DOHH2 (cell line): Measurements from ENCODE around the gene DHTKD1.
"Not testable (repeated sequence)": the region's sequence is repeated elsewhere in the genome, so short reads cannot be mapped to it uniquely, and the experiment has no call there.

Experiments used
- H3F3A ChIP-seq: fragments of 200-600 bp; sonication (generic), shearing (Covaris generic); 2 replicates; pipeline ENCODE4 v1.6.0; 2016; ENCODE audit warnings: antibody characterized with exemption, mild to moderate bottlenecking; ENCODE audit not compliant: control insufficient read depth, insufficient read depth
- H3K27ac ChIP-seq: fragments of 200-600 bp; sonication (generic); 2 replicates; pipeline ENCODE4 v1.5.1; 2014; ENCODE audit warnings: low read depth, mild to moderate bottlenecking, low read length, moderate library complexity
- H3K27me3 ChIP-seq: fragments of 200-600 bp; sonication (generic); 2 replicates; pipeline ENCODE4 v1.6.1; 2014; ENCODE audit warnings: mild to moderate bottlenecking, low read length, mixed read lengths; ENCODE audit not compliant: control insufficient read depth
- H3K36me3 ChIP-seq: fragments of 200-600 bp; sonication (generic); 2 replicates; pipeline ENCODE4 v1.6.1; 2014; ENCODE audit warnings: mild to moderate bottlenecking, low read length, moderate library complexity, mixed read lengths; ENCODE audit not compliant: control insufficient read depth
- H3K4me1 ChIP-seq: fragments of 200-600 bp; sonication (generic); 2 replicates; pipeline ENCODE4 v1.6.1; 2014; ENCODE audit warnings: mild to moderate bottlenecking, low read length, mixed read lengths; ENCODE audit not compliant: control insufficient read depth
- H3K4me2 ChIP-seq: fragments of 200-600 bp; sonication (generic); 2 replicates; pipeline ENCODE4 v1.6.0; 2014; ENCODE audit warnings: mild to moderate bottlenecking, low read length, moderate library complexity
- H3K4me3 ChIP-seq: fragments of 200-600 bp; sonication (generic); 2 replicates; pipeline ENCODE4 v1.5.1; 2014; ENCODE audit warnings: mild to moderate bottlenecking, low read length, mixed read lengths
- H3K79me2 ChIP-seq: fragments of 200-600 bp; sonication (generic); 2 replicates; pipeline ENCODE4 v1.6.1; 2014; ENCODE audit warnings: mild to moderate bottlenecking, low read length, mixed read lengths; ENCODE audit not compliant: control insufficient read depth
- H3K9me2 ChIP-seq: fragments of 200-600 bp; sonication (generic); replicated peaks from 2 replicates; pipeline ENCODE4 v1.6.1; 2014; ENCODE audit warnings: mild to moderate bottlenecking, low read length, mixed read lengths; ENCODE audit not compliant: control insufficient read depth
- H3K9me3 ChIP-seq: fragments of 200-600 bp; sonication (generic); 2 replicates; pipeline ENCODE4 v1.6.1; 2014; ENCODE audit warnings: antibody characterized with exemption, low read length, mixed read lengths; ENCODE audit not compliant: control insufficient read depth, insufficient read depth
- H4K20me1 ChIP-seq: fragments of 200-600 bp; sonication (generic); 2 replicates; pipeline ENCODE4 v1.6.0; 2014; ENCODE audit warnings: low read depth, mild to moderate bottlenecking, antibody characterized with exemption, low read length, moderate library complexity; ENCODE audit not compliant: control insufficient read depth, insufficient read depth
- CTCF ChIP-seq: fragments of 200-600 bp; sonication (generic); IDR thresholded peaks from one replicate; pipeline ENCODE4 v1.5.1; 2014; ENCODE audit warnings: antibody characterized with exemption, mild to moderate bottlenecking, low read depth, low read length; ENCODE audit not compliant: poor library complexity, severe bottlenecking
- EZH2phosphoT487 ChIP-seq: fragments of 200-600 bp; sonication (generic); IDR thresholded peaks from 2 replicates; pipeline ENCODE4 v1.6.1; 2017; ENCODE audit warnings: borderline replicate concordance, mild to moderate bottlenecking, antibody characterized with exemption, low read length, moderate library complexity, mixed read lengths

Gene DHTKD1

DNA sequence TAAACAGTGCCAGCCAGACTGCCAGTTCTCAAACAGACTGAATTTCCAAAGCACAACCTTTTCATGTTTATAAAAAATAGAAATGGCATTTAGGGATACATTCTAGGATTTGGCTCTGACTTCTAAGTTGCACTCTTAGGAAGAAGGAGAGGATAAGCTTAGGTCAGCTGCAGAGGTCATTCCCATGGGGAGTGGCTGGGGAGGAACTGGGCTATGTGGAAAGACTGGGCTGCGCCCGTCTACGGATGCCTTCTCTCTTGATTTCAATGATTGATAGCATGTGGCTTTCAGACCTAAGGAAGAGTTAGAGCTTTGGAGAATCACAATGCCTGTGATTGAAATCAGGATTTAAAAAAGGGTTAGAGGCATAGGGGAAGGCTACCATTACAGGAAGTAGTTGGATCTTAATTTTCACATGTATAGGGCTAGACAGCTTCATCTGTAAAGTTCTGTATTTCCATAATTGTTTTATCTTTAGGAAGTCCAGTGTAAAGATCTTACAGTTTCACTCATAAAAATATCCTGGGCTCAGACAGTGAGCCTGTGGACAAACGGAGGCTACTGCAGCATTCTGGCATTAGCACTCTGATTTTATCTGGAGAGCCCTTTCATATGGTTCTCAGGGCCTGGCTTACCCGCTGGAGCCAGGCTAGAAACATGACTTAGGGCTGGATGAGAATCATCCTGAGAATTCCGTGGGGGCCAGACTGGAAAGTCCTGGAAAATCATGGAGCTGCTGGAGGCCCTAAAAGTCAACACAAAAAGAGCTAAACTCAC lies 97.4 kb downstream of the DHTKD1 start:
- Histone ChIP-seq H4K20me1 (no peaks in the 10 kb centered on the region), H3K9me3 (no peaks in the 10 kb centered on the region), H3K36me3 (peaks cover 76% of the 10 kb centered on the region), H3K4me1 (no peaks in the 10 kb centered on the region), H3K4me3 (no peak overlapping the region), H3K4me2 (no peak overlapping the region), H3K27ac (no peak overlapping the region), H3F3A (peaks cover 9% of the 10 kb centered on the region; the same call in 1 of the 2 replicates), H3K27me3 (no peaks in the 10 kb centered on the region), H3K9me2 (no peaks in the 10 kb centered on the region), H3K79me2 (no peaks in the 10 kb centered on the region)
- TF ChIP-seq CTCF (no peak), EZH2phosphoT487 (no peak)

DNA sequence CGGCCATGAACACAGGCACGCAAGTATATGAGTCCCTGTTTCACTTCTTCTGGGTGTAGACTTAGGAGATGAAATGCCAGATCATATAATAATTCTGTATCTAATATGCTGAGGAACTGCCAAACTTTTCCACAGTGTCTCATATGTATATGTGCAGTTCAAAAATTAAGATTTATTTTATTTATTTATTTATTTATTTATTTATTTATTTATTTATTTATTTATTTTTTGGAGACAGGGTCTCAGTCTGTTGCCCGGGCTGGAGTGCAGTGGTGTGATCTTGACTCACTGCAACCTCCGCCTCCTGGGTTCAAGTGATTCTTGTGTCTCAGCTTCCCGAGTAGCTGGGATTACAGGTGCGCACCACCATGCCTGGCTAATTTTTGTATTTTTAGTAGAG lies 102.8 kb downstream of the DHTKD1 start:
- H3F3A ChIP-seq, H4K20me1 ChIP-seq, H3K27me3 ChIP-seq, H3K27ac ChIP-seq, H3K4me2 ChIP-seq, H3K9me2 ChIP-seq, H3K4me3 ChIP-seq, H3K79me2 ChIP-seq, H3K4me1 ChIP-seq, H3K9me3 ChIP-seq: not testable (repeated sequence)
- peaks cover 66% of the 10 kb centered on the region for H3K36me3 ChIP-seq
